Measurements from ENCODE around the gene MYO3B. TPM values are rescaled to one million over a fixed set of nuclear protein-coding genes. Genes with fewer than 3 reads are reported as not detected.

Gene MYO3B
- total and polyA plus RNA-seq, 2 of the 8 experiments (the other 6 are each of a cell fraction or from before 2014, with no cell fraction given): 0.17 to 0.19 TPM

- TF ChIP-seq CREB1 (IDR thresholded peaks at IDR 0.05) (no peak), ATF3 (IDR thresholded peaks at IDR 0.05; ENCODE audit: insufficient read depth, low read depth, low read length) (no peak)
These were observed 250.9 kb downstream of the MYO3B start (continued) for GRCh38 chr2:170428868-170429267.
